ENCODE data around the gene ST7.

The ST7 gene

DNA sequence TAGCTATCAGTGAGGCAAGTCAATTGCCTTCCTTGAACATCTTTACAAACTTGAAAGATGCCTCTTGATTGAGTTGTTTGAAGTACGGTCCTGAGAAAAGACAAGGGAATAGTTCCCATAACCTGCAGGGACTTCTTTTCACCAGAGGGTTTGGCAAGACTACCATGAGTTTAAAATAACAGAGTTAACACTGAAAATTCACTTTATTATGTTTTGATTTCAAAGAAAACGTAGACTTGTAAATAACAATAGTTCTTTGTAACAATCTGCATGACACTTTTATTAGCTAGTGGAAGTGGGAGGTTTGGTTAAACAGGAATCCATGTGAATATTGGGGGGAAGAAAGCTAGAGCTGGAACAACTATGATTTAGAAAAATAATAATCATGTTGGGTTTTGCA lies 320.0 kb downstream of the ST7 start:
- no peak for DNase-seq (ENCODE audit: low read depth)

GRCh38 chr7:117273814-117274225 lies 320.5 kb downstream of the ST7 start:
- DNase-seq (ENCODE audit: low read depth): no peak

DNA sequence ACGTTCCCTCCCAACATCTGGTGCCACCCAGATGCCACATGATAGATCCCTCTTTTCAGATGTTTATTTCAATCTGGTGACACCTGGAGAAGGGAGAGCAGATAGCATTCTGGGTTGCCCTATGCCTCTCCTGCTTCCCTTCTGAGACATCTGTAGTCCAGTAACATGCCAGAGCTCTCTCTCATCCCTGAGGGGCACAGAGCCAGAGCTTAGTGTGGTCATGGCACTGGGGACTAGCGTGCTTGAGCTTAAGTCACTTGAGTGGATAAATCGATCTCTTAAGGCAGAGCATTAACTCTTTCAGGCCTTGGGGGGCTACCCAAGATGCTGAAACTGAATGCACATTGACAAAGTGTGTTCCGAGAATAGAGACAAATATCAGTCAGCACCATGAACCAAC lies 321.6 kb downstream of the ST7 start:
- DNase-seq (ENCODE audit: low read depth): no peak

- DNase-seq (ENCODE audit: low read depth): no peak
These were observed 324.3 kb downstream of the ST7 start for GRCh38 chr7:117277576-117277975.

- no peak for DNase-seq (ENCODE audit: low read depth)
These were observed 324.7 kb downstream of the ST7 start for GRCh38 chr7:117278040-117278439.

DNA sequence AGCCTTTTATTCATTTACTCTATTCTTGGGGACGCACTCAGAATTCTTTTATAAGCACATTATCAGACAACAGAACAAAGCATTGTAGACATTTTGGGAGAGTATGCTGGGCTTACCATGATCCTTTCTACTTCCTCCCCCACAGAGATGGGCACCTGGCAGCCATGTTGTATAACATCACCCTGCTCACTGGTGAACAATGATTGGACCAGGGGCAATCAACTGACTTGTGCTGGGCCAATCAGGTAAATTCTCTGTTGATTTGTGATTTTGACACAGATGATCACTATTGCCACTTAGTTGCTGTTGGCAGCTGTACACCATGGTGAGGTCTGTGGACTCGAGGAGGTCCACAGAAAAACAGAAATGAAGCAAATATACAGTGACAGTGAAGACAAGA lies 325.9 kb downstream of the ST7 start:
- DNase-seq (ENCODE audit: low read depth): no peak

All from ELR (cell line).